ENCODE data around the gene GRIN1.

Gene GRIN1

DNA sequence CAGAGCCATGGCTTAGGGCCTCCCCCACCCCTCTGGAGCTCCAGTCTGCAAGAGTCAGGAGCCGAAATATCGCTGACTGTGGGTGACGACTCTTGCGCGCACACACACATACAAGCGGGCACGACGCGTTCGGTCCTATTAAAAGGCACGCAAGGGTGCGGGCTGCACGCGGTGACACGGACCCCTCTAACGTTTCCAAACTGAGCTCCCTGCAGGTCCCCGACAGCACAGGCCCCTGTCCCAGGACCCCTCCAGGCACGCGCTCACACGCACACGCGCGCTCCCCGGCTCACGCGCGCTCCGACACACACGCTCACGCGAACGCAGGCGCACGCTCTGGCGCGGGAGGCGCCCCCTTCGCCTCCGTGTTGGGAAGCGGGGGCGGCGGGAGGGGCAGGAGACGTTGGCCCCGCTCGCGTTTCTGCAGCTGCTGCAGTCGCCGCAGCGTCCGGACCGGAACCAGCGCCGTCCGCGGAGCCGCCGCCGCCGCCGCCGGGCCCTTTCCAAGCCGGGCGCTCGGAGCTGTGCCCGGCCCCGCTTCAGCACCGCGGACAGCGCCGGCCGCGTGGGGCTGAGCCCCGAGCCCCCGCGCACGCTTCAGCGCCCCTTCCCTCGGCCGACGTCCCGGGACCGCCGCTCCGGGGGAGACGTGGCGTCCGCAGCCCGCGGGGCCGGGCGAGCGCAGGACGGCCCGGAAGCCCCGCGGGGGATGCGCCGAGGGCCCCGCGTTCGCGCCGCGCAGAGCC, at the start of gene GRIN1:
Gene GRIN1, plus strand, starts transcription at position 433 of the 746 bp plus-strand sequence. CDS start 333 bp downstream, outside the sequence.
- peak; percentile 73 for DNase-seq

DNA sequence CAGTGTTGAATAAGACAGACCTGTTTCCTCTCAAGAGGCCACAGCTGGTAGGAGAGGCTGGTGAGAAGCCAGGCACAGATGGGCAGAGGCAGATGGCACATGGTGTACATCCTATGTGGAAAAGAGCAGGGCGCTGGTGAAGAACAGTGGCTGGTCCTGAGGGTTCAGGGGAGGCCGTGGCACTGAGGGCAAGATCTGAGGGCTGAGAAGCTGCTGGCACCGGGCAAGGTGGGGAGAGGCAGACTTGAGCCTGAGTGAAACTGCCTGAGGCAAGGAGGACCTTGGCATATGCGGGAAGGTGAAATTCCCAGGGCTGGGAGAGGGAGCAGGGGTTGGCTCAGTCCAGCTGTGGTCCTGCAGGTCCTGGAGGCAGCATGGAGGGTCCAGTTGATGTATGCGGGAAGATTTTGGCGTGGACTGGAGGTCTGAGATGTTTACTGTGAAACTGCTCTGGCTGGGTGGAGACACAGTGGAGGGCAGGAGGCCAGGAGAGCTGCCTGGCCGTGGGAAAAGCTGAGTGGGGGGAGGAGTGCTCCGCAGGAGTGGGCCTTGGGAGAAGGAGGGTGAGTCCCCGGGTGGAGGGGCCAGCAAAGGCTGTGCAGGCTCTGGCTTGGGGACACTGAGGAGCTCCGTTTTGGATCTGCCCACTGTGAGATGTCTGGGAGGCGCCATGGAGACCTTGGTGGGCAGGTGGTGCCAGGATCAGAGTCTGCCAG, 49.6 kb upstream of the GRIN1 start:
- DNase-seq = no peak

DNA sequence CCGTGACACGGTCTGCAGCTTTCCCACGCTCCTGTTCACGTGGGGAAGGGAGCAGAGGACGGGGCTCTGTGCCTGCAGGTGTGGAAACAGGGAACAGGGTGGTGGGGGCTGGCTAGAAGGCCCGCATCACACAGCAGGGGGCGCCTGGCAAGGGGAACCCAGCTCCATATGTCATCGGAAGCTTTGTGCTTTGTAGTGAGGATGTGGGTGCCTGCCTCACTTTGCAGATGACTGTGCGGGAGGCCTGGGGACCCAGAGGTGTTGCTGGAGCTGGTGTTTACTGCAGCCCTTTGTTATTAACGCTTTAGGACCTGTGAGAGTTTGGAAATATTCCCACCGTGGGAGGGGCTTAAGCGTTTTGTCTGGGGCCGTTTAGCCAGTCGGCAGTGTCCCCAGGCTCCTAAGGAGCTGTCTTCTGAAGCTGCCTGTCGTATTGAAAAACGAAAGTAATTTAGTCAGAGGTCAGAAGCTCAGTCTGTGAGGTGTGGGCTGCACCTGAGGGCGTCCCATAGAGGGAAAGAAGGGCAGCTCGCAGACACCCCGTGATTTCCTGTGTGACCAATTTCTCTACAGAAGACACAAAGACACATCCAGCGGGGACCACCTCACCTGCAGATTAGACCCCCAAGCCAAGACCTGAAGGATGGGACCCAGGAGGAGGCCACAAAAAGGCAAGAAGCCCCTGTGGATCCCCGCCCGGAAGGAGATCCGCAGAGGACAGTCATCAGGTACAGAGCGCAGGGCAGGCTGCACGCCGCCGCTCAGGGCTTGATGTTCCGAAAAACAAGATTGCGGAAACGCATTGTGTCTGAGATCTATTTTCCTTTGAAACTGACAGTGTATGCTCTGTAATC, 43.1 kb upstream of the GRIN1 start:
- DNase-seq = peak; percentile 95

DNA sequence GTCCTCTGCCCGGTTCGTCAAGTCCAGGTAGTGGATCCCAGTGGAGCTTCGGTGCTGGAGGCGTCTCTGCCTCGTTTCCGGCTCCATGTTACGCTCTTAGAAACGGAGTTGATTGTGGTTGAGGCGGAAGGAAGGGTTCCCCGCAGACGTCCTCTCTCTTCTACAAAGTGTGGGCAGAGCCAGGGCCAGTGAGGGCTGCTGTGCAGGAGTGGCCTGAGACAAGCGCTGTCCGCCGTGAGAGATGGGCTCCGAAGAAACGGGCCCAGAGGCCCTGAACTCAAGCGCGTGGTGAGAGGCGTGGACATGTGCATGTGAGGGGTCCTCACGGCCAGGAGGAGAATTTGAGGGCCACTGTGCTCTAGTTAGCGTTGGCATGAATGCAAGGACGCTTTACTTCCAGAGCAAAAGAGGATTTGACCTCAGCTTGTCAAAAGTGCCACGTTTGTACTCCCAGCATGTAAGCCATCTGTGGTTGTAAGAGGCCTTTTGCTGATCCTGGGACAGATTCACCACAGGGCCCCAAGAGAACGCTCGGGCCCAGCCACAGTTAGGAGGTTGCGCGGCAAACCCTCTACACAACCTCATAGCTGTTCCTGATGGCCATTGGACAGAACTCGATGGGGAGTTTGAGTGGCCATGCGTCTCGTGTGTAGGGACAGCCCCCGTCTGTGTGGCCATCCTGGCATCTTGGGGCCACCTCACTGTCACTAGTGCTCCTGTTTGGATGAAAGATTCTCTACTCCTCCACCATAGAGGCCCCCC, 42.0 kb upstream of the GRIN1 start:
- DNase-seq = no peak

DNA sequence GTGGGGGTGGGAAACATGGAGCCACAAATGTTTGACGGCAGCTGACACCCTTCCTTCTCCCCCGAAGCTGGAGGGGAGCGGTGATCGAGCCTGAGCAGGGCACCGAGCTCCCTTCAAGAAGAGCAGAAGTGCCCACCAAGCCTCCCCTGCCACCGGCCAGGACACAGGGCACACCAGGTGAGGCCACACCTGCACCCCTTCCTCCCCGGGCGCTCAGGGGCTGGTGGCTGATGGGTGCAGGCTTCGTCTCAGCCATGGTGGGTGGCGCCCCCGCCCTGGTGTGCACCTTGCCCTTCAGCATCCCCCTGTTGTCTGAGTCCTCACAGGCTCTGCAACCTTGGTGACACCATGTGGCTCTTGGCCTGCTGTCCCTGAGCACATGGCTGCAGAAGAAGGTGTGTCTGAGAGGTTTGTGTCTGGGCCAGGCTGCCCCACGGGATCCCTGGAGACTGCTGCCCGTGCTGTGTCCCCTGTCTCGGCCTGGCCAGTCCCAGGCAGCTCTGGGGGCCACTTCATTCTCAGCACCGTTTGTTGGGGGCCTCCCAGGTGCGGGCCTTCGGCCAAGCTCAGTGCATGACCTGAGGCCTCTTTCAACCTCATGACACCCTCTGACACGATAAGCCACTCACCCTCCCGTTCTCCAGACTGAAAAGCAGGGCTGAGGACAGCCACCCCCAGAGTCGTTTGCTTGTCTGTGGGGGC, 41.0 kb upstream of the GRIN1 start:
- no peak for DNase-seq

DNA sequence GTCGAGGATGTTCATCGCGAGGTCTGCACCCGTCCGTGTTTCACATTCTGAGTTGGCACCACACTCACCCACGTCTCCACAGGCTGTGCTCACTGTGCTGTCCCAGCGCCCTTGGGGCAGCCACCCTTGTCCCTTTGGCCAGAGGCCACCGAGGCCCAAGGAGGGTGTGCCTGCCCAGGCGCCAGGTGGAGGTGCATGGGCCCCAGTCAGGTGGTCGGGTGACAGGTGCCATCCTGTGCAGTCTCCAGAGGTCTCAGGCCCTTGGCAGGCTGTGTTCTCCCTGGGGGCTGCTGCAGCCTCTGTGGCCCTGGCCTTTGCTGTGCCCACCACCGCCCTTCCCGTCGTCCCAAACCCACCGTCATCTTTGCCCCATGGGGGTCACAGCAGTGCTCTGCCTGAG, 39.7 kb upstream of the GRIN1 start:
- DNase-seq = no peak

DNA sequence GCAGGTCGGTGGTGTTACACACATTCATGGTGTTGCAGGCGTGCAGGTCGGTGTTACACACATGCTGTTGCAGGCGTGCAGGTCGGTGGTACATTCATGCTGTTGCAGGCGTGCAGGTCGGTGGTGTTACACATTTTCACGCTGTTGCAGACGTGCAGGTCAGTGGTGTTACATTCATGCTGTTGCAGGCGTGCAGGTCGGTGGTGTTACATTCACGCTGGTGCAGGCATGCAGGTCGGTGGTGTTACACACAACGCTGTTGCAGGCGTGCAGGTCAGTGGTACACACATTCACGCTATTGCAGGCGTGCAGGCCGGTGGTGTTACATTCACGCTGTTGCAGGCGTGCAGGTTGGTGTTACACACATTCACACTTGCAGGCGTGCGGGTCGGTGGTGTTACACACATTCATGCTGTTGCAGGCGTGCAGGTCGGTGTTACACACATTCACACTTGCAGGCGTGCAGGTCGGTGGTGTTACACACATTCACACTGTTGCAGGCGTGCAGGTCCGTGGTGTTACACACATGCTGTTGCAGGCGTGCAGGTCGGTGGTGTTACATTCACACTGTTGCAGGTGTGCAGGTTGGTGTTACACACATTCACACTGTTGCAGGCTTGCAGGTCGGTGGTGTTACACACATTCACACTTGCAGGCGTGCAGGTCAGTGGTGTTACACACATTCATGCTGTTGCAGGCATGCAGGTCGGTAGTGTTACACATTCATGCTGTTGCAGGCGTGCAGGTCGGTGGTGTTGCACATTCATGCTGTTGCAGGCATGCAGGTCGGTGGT, 35.6 kb upstream of the GRIN1 start:
- no peak for DNase-seq

DNA sequence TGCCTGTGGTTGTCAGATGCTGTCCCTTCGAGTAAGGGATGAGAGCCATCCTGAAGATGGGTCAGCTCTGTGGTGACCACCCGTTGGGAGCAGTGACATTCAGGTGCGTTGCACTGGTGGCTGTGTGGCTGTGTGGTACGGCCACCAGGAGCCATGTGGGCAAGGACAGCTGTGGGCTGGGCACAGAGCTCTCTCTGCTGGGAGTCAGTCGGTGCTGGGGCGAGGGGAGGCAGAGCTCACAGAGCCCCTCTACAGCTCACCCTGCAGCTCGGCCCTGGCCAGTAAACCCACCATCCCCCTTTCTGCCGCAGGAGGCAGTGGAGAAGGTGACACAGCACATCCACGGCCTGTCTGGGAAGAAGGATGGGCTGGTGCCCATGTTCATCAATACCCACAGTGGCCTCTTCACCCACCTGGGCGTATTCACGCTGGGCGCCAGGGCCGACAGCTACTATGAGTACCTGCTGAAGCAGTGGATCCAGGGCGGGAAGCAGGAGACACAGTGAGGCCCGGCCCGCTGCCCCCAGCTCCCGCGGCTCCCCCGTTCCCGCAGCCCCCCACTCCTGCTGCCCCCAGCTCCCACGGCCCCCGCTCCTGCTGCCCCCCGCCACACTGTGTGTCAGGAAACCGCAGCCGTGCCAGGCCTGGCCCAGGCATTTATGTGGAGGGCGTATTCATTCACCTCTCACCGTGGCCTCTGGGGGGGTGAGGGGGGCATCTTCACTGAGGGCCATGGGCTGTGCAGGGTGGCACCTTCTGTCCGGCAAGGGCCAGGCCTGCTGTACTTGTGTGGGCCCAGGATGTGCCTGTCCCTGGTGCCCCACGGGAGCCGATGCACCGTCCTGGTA, 32.9 kb upstream of the GRIN1 start:
- DNase-seq = no peak

DNA sequence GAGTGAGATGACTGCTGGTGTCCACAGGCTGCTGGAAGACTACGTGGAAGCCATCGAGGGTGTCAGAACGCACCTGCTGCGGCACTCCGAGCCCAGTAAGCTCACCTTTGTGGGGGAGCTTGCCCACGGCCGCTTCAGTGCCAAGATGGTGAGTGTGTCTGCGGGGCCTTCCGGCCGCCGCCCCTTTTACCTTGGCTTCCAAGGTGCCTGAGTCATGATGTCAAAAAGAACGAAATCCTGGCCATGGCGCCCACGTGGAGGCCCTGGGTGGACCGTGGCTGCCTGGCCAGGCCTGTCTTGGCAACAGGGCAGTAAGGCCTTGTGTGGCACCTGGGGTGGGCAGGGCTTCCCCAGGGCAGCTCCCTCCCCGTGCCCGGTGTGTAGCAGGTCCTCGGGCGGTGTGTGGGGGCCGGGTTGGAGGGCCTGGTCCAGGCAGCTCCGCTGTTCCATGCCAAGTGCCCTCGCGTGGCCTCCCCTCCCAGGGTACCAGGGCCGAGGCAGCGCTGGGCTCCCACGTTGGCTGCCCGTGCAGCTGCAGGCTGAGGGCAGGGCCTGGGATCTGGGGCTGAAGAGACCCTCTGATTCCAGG, 32.2 kb upstream of the GRIN1 start:
- DNase-seq = no peak

DNA sequence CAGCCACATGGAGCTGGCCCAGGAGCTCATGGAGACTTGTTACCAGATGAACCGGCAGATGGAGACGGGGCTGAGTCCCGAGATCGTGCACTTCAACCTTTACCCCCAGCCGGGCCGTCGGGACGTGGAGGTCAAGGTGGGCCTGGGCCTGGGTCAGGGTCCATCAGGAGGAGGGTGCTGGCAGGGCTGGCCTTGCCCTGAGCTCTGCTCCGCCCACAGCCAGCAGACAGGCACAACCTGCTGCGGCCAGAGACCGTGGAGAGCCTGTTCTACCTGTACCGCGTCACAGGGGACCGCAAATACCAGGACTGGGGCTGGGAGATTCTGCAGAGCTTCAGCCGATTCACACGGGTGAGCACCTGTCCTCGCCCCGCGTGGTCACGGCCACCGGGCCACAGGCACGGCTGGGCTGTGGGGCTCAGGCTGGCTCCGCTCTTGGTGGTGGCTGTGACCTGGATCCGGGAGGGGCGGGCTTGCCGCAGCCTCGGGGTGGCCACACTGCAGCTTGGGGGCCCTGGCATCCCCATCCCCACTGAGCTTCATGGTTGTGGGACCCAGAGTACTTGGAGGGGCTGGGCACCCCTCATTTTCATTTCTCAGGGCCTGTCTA, 31.5 kb upstream of the GRIN1 start:
- no peak for DNase-seq

DNA sequence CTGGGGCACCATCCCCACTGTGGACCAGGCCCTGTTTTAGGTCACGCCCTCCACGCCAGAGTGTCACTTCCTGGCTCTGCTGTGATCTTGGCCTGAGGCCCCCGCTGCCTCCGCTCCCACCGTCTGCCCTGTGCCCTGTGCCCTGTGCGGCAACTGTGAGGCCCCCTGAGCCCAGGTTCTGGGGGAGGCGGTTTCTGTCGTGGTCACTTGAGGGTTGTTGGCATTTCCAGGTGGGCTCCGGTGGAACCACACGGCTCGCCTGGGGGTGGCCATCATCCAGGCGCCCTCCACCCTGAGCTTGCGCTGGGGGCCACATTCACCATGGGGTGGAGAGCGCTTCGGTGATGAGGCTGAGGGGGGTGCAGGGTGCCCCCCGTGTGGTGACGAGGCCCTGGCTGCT, 31.0 kb upstream of the GRIN1 start:
- no peak for DNase-seq

DNA sequence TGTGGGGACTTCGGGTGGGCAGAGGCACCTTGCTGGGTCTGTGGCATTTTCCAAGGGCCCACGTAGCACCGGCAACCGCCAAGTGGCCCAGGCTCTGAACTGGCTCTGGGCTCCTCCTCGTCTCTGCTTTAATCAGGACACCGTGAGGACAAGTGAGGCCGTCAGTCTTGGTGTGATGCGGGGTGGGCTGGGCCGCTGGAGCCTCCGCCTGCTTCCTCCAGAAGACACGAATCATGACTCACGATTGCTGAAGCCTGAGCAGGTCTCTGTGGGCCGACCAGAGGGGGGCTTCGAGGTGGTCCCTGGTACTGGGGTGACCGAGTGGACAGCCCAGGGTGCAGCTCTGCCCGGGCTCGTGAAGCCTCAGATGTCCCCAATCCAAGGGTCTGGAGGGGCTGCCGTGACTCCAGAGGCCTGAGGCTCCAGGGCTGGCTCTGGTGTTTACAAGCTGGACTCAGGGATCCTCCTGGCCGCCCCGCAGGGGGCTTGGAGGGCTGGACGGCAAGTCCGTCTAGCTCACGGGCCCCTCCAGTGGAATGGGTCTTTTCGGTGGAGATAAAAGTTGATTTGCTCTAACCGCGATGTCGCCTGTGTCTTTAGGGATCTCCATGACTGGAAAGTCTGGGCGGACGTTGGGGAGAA, 30.2 kb upstream of the GRIN1 start:
- no peak for DNase-seq

DNA sequence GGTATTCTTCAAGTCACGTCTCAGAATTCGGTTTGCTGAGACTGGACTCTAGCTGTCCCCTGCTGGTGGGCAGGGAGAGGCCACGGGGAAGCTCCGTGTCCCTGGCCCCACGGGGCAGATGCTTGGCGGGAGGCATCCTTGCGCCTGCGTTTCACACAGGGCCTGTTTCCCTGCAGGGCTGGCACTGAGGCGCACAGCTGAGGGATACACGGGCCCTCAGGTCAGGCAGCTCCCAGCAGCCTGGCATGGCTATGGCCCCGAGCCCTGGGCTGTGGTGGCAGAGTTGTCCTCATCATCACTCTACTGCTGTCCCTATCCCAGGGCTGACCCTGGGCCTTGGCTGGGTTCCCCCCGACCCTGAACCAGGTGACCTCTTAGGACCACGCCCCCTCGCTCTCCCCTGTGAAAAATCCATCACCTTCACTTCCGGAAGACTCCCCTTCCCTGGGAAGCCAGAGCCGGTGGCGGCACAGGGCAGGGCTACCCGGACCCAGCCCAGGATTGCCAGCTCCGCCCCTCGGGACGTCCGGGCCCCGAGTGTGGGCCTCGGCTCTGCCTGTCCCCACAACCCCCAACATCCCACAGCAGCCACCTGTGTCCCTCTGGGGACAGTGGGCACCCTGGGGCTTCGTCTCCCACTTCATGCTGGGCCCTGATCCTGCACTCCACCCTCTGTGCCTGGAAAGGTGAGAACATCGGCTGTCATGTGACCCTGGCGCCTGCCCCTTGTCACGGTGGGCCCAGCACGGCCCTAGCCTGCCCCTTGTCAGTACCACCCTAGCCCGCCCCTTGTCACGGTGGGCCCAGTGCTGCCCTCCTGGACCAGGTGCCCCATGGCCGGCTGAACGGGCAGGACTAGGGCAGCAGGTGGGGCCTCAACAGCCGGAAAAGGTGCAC, 29.5 kb upstream of the GRIN1 start:
- DNase-seq = no peak

DNA sequence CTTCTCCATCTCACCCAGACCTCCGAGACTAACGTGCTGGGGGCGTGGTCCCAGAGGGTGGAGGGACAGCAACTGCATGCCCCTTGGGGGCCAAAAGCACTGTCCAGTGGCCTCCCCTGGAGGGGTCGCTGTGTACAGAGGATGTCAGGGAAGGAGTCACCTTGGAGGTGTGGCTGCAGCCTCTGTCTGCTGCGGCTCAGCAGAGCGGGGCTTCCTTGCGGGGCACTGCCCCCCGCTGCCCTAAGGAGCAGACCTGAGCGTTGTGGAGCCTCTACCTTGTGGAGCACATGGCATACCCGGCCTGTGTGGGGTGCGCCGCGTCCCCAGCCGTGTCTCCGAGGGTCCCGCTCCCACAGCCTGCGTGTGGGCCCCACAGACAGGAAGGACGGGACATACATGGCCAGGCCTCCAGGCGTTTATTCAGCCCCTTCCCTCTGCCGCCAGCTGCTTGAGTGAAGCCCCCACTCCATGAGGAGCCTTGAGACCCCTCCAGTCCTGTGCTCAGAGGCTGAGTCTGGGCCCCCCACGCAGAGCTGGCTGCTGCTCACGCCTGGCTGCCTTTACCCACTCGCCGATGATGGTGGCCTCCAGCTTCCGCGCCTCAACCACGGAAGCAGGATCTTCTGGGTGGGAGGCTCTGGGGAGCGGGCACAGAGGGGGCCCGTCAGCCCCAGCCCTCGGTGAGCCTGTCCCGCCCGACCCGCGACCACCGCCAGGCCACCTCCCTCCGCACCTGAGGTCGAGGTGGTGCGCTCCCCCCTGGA, 28.6 kb upstream of the GRIN1 start:
- DNase-seq = no peak

DNA sequence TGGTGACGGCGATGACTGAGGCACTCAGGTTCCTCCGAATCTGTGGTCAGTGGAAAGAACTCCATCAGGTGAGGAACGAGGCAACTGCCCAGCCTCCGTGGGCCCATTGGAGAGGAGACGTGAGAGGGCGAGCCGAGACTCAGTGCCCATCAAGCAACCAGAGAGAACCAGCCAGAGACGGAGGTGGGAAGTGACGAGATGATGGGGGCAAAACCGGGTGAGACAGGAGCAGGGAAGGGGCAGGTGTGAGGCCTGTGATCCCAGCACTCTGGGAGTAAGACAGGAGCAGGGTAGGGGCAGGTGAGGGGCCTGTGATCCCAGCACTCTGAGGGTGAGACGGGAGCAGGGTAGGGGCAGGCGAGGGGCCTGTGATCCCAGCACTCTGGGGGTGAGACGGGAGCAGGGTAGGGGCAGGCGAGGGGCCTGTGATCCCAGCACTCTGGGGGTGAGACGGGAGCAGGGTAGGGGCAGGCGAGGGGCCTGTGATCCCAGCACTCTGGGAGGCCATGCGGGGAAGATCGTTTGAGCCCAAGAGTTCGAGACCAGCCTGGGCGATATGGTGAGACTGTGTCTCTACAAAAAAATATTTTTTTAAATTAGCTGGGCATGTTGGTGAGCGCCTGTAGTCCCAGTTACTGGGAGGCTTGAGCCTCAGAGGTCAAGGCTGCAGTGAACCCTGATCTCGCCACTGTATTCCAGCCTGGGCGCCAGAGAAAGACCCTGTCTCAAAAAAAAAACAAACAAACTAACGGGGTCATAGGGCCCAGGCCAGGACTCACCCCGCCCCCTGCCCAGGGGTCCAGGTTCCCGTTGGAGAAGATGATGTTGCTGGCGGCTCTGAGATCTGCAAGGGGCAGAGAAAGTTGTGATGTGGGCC, 27.8 kb upstream of the GRIN1 start:
- no peak for DNase-seq
